Tibial nerve (tissue), 4 donors: Measurements from ENCODE around the gene SDK2. TPM values are rescaled to one million over a fixed set of nuclear protein-coding genes. Genes with fewer than 3 reads are reported as not detected.

Experiments
- DNase-seq, 2 donors: peaks; one replicate each; pipeline ENCODE4 v3.0.0-alpha.2; 2019; ENCODE audit warnings: low spot score in 2 of 2
- H3K27ac ChIP-seq, 4 donors: fragments of 200-600 bp; sonication (generic) in 3 of 4; one replicate each; pipeline ENCODE4 v1.5.1; 2017 to 2019; ENCODE audit warnings: mild to moderate bottlenecking in 1 of 4
- H3K27me3 ChIP-seq, 2 donors: fragments of 200-600 bp; sonication (generic) in 1 of 2; one replicate each; pipeline versions ENCODE4 v1.5.1 to v1.6.0; 2017 to 2019
- H3K36me3 ChIP-seq, 3 donors: fragments of 200-600 bp; sonication (generic); one replicate each; pipeline ENCODE4 v1.5.1; 2018 to 2019
- H3K4me1 ChIP-seq, 4 donors: fragments of 200-600 bp; sonication (generic) in 3 of 4; one replicate each; pipeline ENCODE4 v1.5.1; 2017 to 2019
- H3K4me3 ChIP-seq, 4 donors: fragments of 200-600 bp; sonication (generic) in 3 of 4; one replicate each; pipeline ENCODE4 v1.5.1; 2017 to 2019; ENCODE audit warnings: mild to moderate bottlenecking in 1 of 4, moderate library complexity in 1 of 4
- H3K9me3 ChIP-seq, 4 donors: fragments of 200-600 bp; sonication (generic) in 3 of 4; one replicate each; pipeline ENCODE4 v1.5.1; 2017 to 2019
- CTCF ChIP-seq, 5 experiments: fragments of 200-600 bp in 3 of 5; fragments of 450-650 bp in 2 of 5; sonication (generic) in 3 of 5; IDR thresholded peaks; one replicate each; pipeline ENCODE4 v1.5.1; 2016 to 2019; ENCODE audit warnings: antibody characterized with exemption in 5 of 5, mild to moderate bottlenecking in 3 of 5, moderate library complexity in 2 of 5
- EP300 ChIP-seq, 2 donors: sonication (generic); formaldehyde crosslinking; IDR thresholded peaks; one replicate each; pipeline ENCODE4 v1.6.1; 2017; ENCODE audit warnings: antibody characterized with exemption in 2 of 2, mild to moderate bottlenecking in 1 of 2
- POLR2A ChIP-seq, 2 donors: fragments of 450-650 bp; IDR thresholded peaks; one replicate each; pipeline ENCODE4 v1.6.1; 2017; ENCODE audit warnings: antibody characterized with exemption in 2 of 2, mild to moderate bottlenecking in 2 of 2, moderate library complexity in 2 of 2
- WGBS, 2 donors: methylation state at CpG; one replicate each; pipeline ENCODE4 v1.1.5; 2018; 5-methylcytosine and 5-hydroxymethylcytosine counted together
- total RNA-seq, 4 donors: library from RNA; depleted of rRNA; stranded (reverse); fragments of >200 nt; gene quantifications; one replicate each; pipeline ENCODE4 v1.1.0, GENCODE V29; 2016

Gene SDK2
- total RNA-seq, 4 donors from 2014 or later = 3.1 to 6.3 (median 4.6) TPM

- H3K36me3 ChIP-seq = no peaks in the 10 kb centered on the region
- TF ChIP-seq CTCF (IDR thresholded peaks at IDR 0.05) = no peak
- no peak for TF ChIP-seq EP300 (IDR thresholded peaks at IDR 0.05)
- TF ChIP-seq POLR2A (IDR thresholded peaks at IDR 0.05) = no peak
- H3K4me3 ChIP-seq = no peak overlapping the region
- DNase-seq = no peak
- no peak overlapping the region for H3K27ac ChIP-seq
- no peaks in the 10 kb centered on the region for H3K27me3 ChIP-seq
- H3K4me1 ChIP-seq = peaks cover 0 to 18% (median 9%) of the 10 kb centered on the region in 4 donors
- no peaks in the 10 kb centered on the region for H3K9me3 ChIP-seq
- 40 to 100% methylated on average over 1 of the region's 1 CpG for WGBS, 2 donors
Observed at GRCh38 chr17:73594598-73594997, 49.6 kb downstream of the SDK2 start.

- TF ChIP-seq EP300 (IDR thresholded peaks at IDR 0.05) = no peak
- no peak overlapping the region for H3K27ac ChIP-seq
- H3K4me1 ChIP-seq = peaks cover 0 to 18% (median 9%) of the 10 kb centered on the region in 4 donors
- no peaks in the 10 kb centered on the region for H3K27me3 ChIP-seq
- no peaks in the 10 kb centered on the region for H3K9me3 ChIP-seq
- no peaks in the 10 kb centered on the region for H3K36me3 ChIP-seq
- DNase-seq = no peak
- WGBS, 2 donors = 55 to 63% methylated on average over 6 to 7 of the region's 7 CpGs
- no peak overlapping the region for H3K4me3 ChIP-seq
Observed at GRCh38 chr17:73594025-73594424, 50.2 kb downstream of the SDK2 start.

- Histone ChIP-seq H3K36me3 (no peaks in the 10 kb centered on the region), H3K4me1 (peaks cover 0 to 18% (median 9%) of the 10 kb centered on the region in 4 donors), H3K4me3 (no peak overlapping the region), H3K9me3 (no peaks in the 10 kb centered on the region), H3K27me3 (no peaks in the 10 kb centered on the region), H3K27ac (peak overlapping the region in 1 of 4 donors; percentile 56)
- TF ChIP-seq CTCF (IDR thresholded peaks at IDR 0.05) = no peak
- no peak for TF ChIP-seq EP300 (IDR thresholded peaks at IDR 0.05)
- TF ChIP-seq POLR2A (IDR thresholded peaks at IDR 0.05) = no peak
- no peak for DNase-seq
- WGBS, 2 donors = 81 to 87% methylated on average over 7 of the region's 7 CpGs
Observed at GRCh38 chr17:73593249-73593965, 50.8 kb downstream of the SDK2 start.

GRCh38 chr17:73592501-73592961 lies 51.7 kb downstream of the SDK2 start:
- Histone ChIP-seq H3K9me3 (no peaks in the 10 kb centered on the region), H3K36me3 (no peaks in the 10 kb centered on the region), H3K27me3 (no peaks in the 10 kb centered on the region), H3K4me1 (peaks cover 0 to 20% (median 9%) of the 10 kb centered on the region in 4 donors), H3K4me3 (no peak overlapping the region), H3K27ac (peak overlapping the region in 1 of 4 donors; percentile 56)
- 67 to 73% methylated on average over 11 to 17 of the region's 18 CpGs for WGBS, 2 donors
- TF ChIP-seq EP300 (IDR thresholded peaks at IDR 0.05) (no peak), CTCF (IDR thresholded peaks at IDR 0.05) (no peak), POLR2A (IDR thresholded peaks at IDR 0.05) (no peak)
- no peak for DNase-seq

- Histone ChIP-seq H3K9me3 (no peaks in the 10 kb centered on the region), H3K36me3 (no peaks in the 10 kb centered on the region), H3K27me3 (no peaks in the 10 kb centered on the region), H3K4me1 (peaks cover 0 to 25% (median 9%) of the 10 kb centered on the region in 4 donors), H3K4me3 (peak overlapping the region in 1 of 4 donors; percentile 12), H3K27ac (no peak overlapping the region)
- no peak for DNase-seq
- TF ChIP-seq POLR2A (IDR thresholded peaks at IDR 0.05) (no peak), CTCF (IDR thresholded peaks at IDR 0.05) (no peak), EP300 (IDR thresholded peaks at IDR 0.05) (no peak)
- 76 to 81% methylated on average over 6 of the region's 6 CpGs for WGBS, 2 donors
Observed at GRCh38 chr17:73592079-73592415, 52.2 kb downstream of the SDK2 start.
